GM19351 (cell line): ENCODE measurements around the gene IL34.

Experiments
- ATAC-seq: cut with Tn5 transposase; IDR thresholded peaks from one replicate; pipeline ENCODE4 v1.9.1; 2021; ENCODE audit warnings: mild to moderate bottlenecking, moderate library complexity; ENCODE audit not compliant: unreplicated experiment

IL34 gene

GRCh38 chr16:70687671-70688245 lies 41.4 kb downstream of the IL34 start:
- ATAC-seq: no peak

- no peak for ATAC-seq
These were observed 41.9 kb downstream of the IL34 start for GRCh38 chr16:70688246-70688742.

- no peak for ATAC-seq
These were observed 42.9 kb downstream of the IL34 start for GRCh38 chr16:70689035-70689969.

GRCh38 chr16:70689970-70690891 lies 43.9 kb downstream of the IL34 start:
- no peak for ATAC-seq

- no peak for ATAC-seq
These were observed 45.1 kb downstream of the IL34 start for GRCh38 chr16:70691223-70692129.

GRCh38 chr16:70692130-70692872 lies 45.9 kb downstream of the IL34 start:
- ATAC-seq: no peak

- no peak for ATAC-seq
These were observed 46.7 kb downstream of the IL34 start for GRCh38 chr16:70692873-70693671.

- no peak for ATAC-seq
These were observed 47.9 kb downstream of the IL34 start for GRCh38 chr16:70694088-70694867.

GRCh38 chr16:70694868-70695218 lies 48.5 kb downstream of the IL34 start:
- ATAC-seq: no peak

GRCh38 chr16:70695331-70696070 lies 49.1 kb downstream of the IL34 start:
- no peak for ATAC-seq

GRCh38 chr16:70696355-70696754 lies 50.0 kb downstream of the IL34 start:
- no peak for ATAC-seq

- no peak for ATAC-seq
These were observed 50.7 kb downstream of the IL34 start for GRCh38 chr16:70696952-70697593.

GRCh38 chr16:70697594-70698170 lies 51.3 kb downstream of the IL34 start:
- no peak for ATAC-seq

- no peak for ATAC-seq
These were observed 52.5 kb downstream of the IL34 start for GRCh38 chr16:70698901-70699300.

- no peak for ATAC-seq
These were observed 53.3 kb downstream of the IL34 start for GRCh38 chr16:70699696-70700095.
